PFSK-1 (cell line): Measurements from ENCODE around the gene ENO4.

Experiments used
- POLR2AphosphoS5 ChIP-seq: IDR thresholded peaks from 2 replicates; pipeline ENCODE4 v1.6.1; 2012; ENCODE audit warnings: low read depth, mild to moderate bottlenecking, control low read depth, low read length, moderate library complexity
- SIN3A ChIP-seq: IDR thresholded peaks from 2 replicates; pipeline ENCODE4 v1.6.1; 2012; ENCODE audit warnings: mild to moderate bottlenecking, low read length, moderate library complexity, borderline replicate concordance; ENCODE audit not compliant: insufficient read depth
- TAF1 ChIP-seq: IDR thresholded peaks from 2 replicates; pipeline ENCODE4 v1.6.1; 2012; ENCODE audit warnings: low read length, control low read depth, borderline replicate concordance; ENCODE audit not compliant: insufficient read depth

DNA sequence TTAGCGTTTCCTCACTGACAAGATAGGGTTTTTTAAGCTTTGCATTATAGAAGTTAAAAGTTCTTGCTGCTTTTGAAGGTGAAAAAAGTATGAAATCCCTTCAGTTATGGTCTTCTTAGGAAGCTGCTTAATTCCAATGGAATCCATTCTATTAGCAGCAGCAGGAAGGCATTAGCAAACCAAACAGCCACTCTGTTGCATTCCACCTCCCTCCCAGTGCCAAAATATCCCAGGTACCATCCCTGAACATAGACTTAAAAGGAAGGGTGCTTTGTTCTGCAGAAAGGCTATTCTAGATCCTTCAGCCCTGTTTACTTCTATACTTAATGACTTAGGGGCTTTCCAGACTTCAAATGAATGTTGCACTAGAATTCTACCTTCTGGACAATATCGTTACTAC lies 23.8 kb downstream of the ENO4 start:
- no peak for TF ChIP-seq SIN3A
- TF ChIP-seq TAF1: no peak
- TF ChIP-seq POLR2AphosphoS5: no peak
